HL-60 (cell line): Measurements from ENCODE around the gene CLSTN2.

ENCODE experiments used
- CTCF ChIP-seq: IDR thresholded peaks from one replicate; pipeline ENCODE4 v1.5.1; 2011; ENCODE audit warnings: low read length, control low read depth, inconsistent platforms; ENCODE audit not compliant: insufficient read depth
- REST ChIP-seq: IDR thresholded peaks from 2 replicates; pipeline ENCODE4 v1.6.1; 2012; ENCODE audit warnings: low read depth; ENCODE audit not compliant: insufficient replicate concordance

GRCh38 chr3:140153736-140154135, 218.8 kb downstream of the CLSTN2 start:
- TF ChIP-seq CTCF (no peak), REST (no peak)
